GM13976 (cell line): Measurements from ENCODE around the gene UNC5B.

Experiments used
- DNase-seq: peaks from one replicate; pipeline ENCODE4 v3.0.0; 2012; ENCODE audit warnings: low spot score
- CTCF ChIP-seq: IDR thresholded peaks from 2 replicates; pipeline ENCODE4 v1.5.1; 2012; ENCODE audit warnings: borderline replicate concordance, mild to moderate bottlenecking; ENCODE audit not compliant: insufficient read depth; ENCODE audit errors: extremely low read depth, missing control alignments, control extremely low read depth
- in situ Hi-C: fragments of 300-500 bp; cut with MboI; formaldehyde crosslinking; loops from one replicate; pipeline ENCODE4 v1.12.0; 2022; ENCODE audit warnings: low sequenced_read_pairs, mixed read lengths, inconsistent platforms; ENCODE audit not compliant: unreplicated experiment

Gene UNC5B

GRCh38 chr10:71320592-71320991, 108.2 kb downstream of the UNC5B start:
- in situ Hi-C loops = no loop called here
- DNase-seq = no peak
- TF ChIP-seq CTCF = no peak

- DNase-seq = no peak
- TF ChIP-seq CTCF = no peak
- in situ Hi-C loops = no loop called here
Measured at GRCh38 chr10:71321386-71321785, 109.0 kb downstream of the UNC5B start.

- DNase-seq = no peak
- in situ Hi-C loops = no loop called here
- no peak for TF ChIP-seq CTCF
Measured at GRCh38 chr10:71323407-71323806, 111.0 kb downstream of the UNC5B start.

- DNase-seq = no peak
- no peak for TF ChIP-seq CTCF
- in situ Hi-C loops = no loop called here
Measured at GRCh38 chr10:71324743-71325142, 112.4 kb downstream of the UNC5B start.

GRCh38 chr10:71325267-71325666, 112.9 kb downstream of the UNC5B start:
- DNase-seq = no peak
- in situ Hi-C loops = no loop called here
- no peak for TF ChIP-seq CTCF

GRCh38 chr10:71326464-71326881, 114.1 kb downstream of the UNC5B start:
- TF ChIP-seq CTCF = no peak
- in situ Hi-C loops = no loop called here
- no peak for DNase-seq

DNA sequence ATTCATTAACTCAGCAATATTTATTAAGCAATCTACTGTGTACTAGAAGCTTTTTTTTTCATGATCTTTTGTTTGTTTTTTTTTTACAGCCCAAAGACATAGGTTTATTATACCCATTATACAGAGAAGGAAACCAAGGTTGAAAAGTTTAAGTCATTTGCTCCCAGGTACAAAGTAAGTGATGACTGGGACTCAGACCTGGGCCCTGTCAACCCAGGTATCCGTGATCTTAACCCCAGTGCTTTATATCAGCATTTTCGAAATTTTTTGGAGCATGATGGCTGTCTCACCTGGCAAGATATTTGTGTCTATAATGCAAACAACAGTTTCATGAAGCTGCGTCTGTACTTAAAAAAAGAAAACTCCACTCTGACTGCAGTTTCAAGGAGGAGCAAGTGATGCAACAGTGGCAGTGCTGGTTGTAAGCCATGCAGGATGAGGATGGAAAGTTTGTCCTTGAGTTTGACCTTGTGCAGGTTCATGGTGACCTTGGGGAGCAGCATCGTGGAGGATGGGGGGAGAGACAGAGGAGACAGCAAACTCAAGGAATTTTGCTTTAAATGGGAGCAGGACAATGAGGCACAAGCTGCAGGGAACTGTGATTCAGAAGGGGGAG, 118.5 kb downstream of the UNC5B start:
- no peak for DNase-seq
- TF ChIP-seq CTCF = no peak
- in situ Hi-C loops = no loop called here
